HEK293 (cell line): ENCODE data around the gene NFE2L2.
A peak's percentile ranks its signal among the peaks of the same experiment; 100 is the strongest.

Experiments used
- CTCF ChIA-PET: fragments of 350-600 bp; formaldehyde crosslinking; extraction: SDS; loops from one replicate; lab custom pipeline; 2021; ENCODE audit warnings: antibody characterized with exemption; lab: Yijun Ruan, JAX
- POLR2A ChIA-PET: fragments of 300-600 bp; formaldehyde crosslinking; extraction: SDS; loops from one replicate; lab custom pipeline; 2020; ENCODE audit warnings: antibody characterized with exemption, inconsistent platforms; lab: Yijun Ruan, JAX
- H3K27ac ChIP-seq: fragments of 200-500 bp; sonication (Bioruptor generic); 2 replicates; pipeline ENCODE4 v1.5.1; 2014; ENCODE audit warnings: low read depth, low read length, control low read depth, inconsistent platforms; ENCODE audit errors: extremely low read depth
- H3K36me3 ChIP-seq, 2 experiments: fragments of 200-500 bp in 1 of 2; sonication (Bioruptor generic) in 1 of 2; 1 replicate in 1 of 2; 2 replicates in 1 of 2; pipeline ENCODE4 v1.5.1; 2014 to 2017; ENCODE audit warnings: inconsistent platforms in 2 of 2, low read length in 2 of 2; ENCODE audit not compliant: control insufficient read depth in 2 of 2, insufficient read depth in 1 of 2
- H3K4me1 ChIP-seq: fragments of 200-500 bp; sonication (Bioruptor generic); 2 replicates; pipeline ENCODE4 v1.5.1; 2014; ENCODE audit warnings: mild to moderate bottlenecking, low read length, inconsistent platforms; ENCODE audit not compliant: control insufficient read depth, insufficient read depth
- H3K4me3 ChIP-seq: 2 replicates; pipeline ENCODE4 v1.5.1; 2011; ENCODE audit warnings: low read depth, mild to moderate bottlenecking, control low read depth, low read length, moderate library complexity
- H3K9me3 ChIP-seq: fragments of 200-500 bp; sonication (Bioruptor generic); 2 replicates; pipeline ENCODE4 v1.5.1; 2014; ENCODE audit warnings: low read depth, low read length, inconsistent platforms; ENCODE audit not compliant: control insufficient read depth, insufficient read depth
- ATF2 ChIP-seq: fragments of 450-650 bp; formaldehyde crosslinking; IDR thresholded peaks from 2 replicates; pipeline ENCODE4 v1.5.1; 2016; ENCODE audit warnings: missing biosample characterization, missing genetic modification characterization, low read depth
- HIC1 ChIP-seq: fragments of 450-650 bp; formaldehyde crosslinking; IDR thresholded peaks from 2 replicates; pipeline ENCODE4 v1.5.1; 2016; ENCODE audit warnings: missing biosample characterization, missing genetic modification characterization
- SP3 ChIP-seq: fragments of 450-650 bp; formaldehyde crosslinking; IDR thresholded peaks from 2 replicates; pipeline ENCODE4 v1.5.1; 2016; ENCODE audit warnings: missing biosample characterization, missing genetic modification characterization
- WT1 ChIP-seq: fragments of 450-650 bp; formaldehyde crosslinking; IDR thresholded peaks from 2 replicates; pipeline ENCODE4 v1.5.1; 2016; ENCODE audit warnings: missing biosample characterization, missing genetic modification characterization
- ZBTB21 ChIP-seq: fragments of 450-650 bp; formaldehyde crosslinking; IDR thresholded peaks from 2 replicates; pipeline ENCODE4 v1.5.1; 2017; ENCODE audit warnings: missing biosample characterization, missing genetic modification characterization
- ZBTB48 ChIP-seq: fragments of 450-650 bp; formaldehyde crosslinking; IDR thresholded peaks from 2 replicates; pipeline ENCODE4 v1.5.1; 2016; ENCODE audit warnings: missing biosample characterization, missing genetic modification characterization
- ZNF155 ChIP-seq: fragments of 450-650 bp; formaldehyde crosslinking; IDR thresholded peaks from 2 replicates; pipeline ENCODE4 v1.5.1; 2016; ENCODE audit warnings: missing biosample characterization, missing genetic modification characterization
- ZNF157 ChIP-seq: fragments of 450-650 bp; formaldehyde crosslinking; IDR thresholded peaks from 2 replicates; pipeline ENCODE4 v1.5.1; 2016; ENCODE audit warnings: missing biosample characterization, missing genetic modification characterization
- ZNF2 ChIP-seq: fragments of 450-650 bp; formaldehyde crosslinking; IDR thresholded peaks from 2 replicates; pipeline ENCODE4 v1.5.1; 2016; ENCODE audit warnings: missing biosample characterization, missing genetic modification characterization
- ZNF335 ChIP-seq: fragments of 450-650 bp; formaldehyde crosslinking; conservative IDR thresholded peaks from 2 replicates; pipeline ENCODE4 v1.5.1; 2016; ENCODE audit warnings: missing biosample characterization, missing genetic modification characterization
- ZNF501 ChIP-seq: fragments of 450-650 bp; formaldehyde crosslinking; IDR thresholded peaks from 2 replicates; pipeline ENCODE4 v1.5.1; 2016; ENCODE audit warnings: missing biosample characterization, missing genetic modification characterization
- ZNF600 ChIP-seq: fragments of 450-650 bp; formaldehyde crosslinking; IDR thresholded peaks from 2 replicates; pipeline ENCODE4 v1.5.1; 2016; ENCODE audit warnings: missing biosample characterization, missing genetic modification characterization
- TF ChIP-seq, protein P1 (sequence below): fragments of 450-650 bp; formaldehyde crosslinking; IDR thresholded peaks from 2 replicates; pipeline ENCODE4 v1.5.1; 2016; ENCODE audit warnings: missing biosample characterization, missing genetic modification characterization
- TF ChIP-seq, protein P2 (sequence below): fragments of 450-650 bp; formaldehyde crosslinking; IDR thresholded peaks from 2 replicates; pipeline ENCODE4 v1.5.1; 2017; ENCODE audit warnings: missing biosample characterization, missing genetic modification characterization

NFE2L2 gene

DNA sequence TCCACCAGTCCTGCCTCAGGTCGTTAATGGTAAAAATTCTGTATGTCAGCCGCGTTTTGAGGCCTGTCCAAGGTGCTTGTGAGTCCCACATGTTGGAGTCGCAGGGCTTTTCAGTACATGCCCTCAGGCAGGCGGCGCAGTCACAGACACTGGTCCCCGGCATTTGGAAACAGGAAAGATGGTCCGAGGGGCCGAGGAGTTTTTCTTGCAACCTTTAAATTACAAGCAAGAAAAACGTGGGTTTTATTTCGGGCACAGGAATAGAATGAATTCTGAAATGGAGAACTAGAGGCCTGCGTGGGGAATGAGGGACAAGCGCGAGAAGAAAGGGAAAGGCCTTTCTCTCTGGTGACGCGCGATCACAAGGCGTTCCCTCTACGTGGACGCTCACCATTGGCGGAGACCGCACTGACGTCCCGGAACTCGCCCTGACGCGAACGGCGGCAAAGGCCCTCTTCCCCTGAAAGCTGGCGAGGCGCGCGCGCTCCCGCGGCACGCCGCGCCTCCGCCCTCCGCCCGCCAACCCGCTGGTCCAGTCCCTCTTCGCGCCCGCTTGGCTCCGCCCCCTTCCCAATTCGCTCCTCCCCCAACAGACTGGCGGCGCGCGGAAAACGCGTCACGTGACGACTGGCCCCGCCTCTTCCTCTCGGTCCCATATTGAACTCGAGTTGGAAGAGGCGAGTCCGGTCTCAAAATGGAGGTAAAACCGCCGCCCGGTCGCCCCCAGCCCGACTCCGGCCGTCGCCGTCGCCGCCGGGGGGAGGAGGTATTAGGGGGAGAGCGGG is 52.2 kb downstream of the NFE2L2 start, which contains the start of gene HNRNPA3 (continued):
- TF ChIP-seq HIC1 (tag by site-specific recombination) (peak; percentile 89), ZBTB21 (tag by site-specific recombination) (peak; percentile 83), SP3 (tag by site-specific recombination) (peak; percentile 88), WT1 (tag by site-specific recombination) (no peak), ZNF2 (tag by site-specific recombination) (peak; percentile 57; the same call in 1 of the 2 replicates), ZNF600 (tag by site-specific recombination) (no peak), ZNF335 (tag by site-specific recombination) (peak; percentile 49; the same call in 1 of the 2 replicates), ATF2 (tag by site-specific recombination) (no peak), ZNF157 (no peak), ZBTB48 (tag by site-specific recombination) (peak; percentile 48; the same call in 1 of the 2 replicates)
- TF ChIP-seq, protein P1, sequence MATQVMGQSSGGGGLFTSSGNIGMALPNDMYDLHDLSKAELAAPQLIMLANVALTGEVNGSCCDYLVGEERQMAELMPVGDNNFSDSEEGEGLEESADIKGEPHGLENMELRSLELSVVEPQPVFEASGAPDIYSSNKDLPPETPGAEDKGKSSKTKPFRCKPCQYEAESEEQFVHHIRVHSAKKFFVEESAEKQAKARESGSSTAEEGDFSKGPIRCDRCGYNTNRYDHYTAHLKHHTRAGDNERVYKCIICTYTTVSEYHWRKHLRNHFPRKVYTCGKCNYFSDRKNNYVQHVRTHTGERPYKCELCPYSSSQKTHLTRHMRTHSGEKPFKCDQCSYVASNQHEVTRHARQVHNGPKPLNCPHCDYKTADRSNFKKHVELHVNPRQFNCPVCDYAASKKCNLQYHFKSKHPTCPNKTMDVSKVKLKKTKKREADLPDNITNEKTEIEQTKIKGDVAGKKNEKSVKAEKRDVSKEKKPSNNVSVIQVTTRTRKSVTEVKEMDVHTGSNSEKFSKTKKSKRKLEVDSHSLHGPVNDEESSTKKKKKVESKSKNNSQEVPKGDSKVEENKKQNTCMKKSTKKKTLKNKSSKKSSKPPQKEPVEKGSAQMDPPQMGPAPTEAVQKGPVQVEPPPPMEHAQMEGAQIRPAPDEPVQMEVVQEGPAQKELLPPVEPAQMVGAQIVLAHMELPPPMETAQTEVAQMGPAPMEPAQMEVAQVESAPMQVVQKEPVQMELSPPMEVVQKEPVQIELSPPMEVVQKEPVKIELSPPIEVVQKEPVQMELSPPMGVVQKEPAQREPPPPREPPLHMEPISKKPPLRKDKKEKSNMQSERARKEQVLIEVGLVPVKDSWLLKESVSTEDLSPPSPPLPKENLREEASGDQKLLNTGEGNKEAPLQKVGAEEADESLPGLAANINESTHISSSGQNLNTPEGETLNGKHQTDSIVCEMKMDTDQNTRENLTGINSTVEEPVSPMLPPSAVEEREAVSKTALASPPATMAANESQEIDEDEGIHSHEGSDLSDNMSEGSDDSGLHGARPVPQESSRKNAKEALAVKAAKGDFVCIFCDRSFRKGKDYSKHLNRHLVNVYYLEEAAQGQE (tag by site-specific recombination) = peak; percentile 88
- TF ChIP-seq, protein P2, sequence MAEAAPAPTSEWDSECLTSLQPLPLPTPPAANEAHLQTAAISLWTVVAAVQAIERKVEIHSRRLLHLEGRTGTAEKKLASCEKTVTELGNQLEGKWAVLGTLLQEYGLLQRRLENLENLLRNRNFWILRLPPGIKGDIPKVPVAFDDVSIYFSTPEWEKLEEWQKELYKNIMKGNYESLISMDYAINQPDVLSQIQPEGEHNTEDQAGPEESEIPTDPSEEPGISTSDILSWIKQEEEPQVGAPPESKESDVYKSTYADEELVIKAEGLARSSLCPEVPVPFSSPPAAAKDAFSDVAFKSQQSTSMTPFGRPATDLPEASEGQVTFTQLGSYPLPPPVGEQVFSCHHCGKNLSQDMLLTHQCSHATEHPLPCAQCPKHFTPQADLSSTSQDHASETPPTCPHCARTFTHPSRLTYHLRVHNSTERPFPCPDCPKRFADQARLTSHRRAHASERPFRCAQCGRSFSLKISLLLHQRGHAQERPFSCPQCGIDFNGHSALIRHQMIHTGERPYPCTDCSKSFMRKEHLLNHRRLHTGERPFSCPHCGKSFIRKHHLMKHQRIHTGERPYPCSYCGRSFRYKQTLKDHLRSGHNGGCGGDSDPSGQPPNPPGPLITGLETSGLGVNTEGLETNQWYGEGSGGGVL (tag by site-specific recombination) = no peak

DNA sequence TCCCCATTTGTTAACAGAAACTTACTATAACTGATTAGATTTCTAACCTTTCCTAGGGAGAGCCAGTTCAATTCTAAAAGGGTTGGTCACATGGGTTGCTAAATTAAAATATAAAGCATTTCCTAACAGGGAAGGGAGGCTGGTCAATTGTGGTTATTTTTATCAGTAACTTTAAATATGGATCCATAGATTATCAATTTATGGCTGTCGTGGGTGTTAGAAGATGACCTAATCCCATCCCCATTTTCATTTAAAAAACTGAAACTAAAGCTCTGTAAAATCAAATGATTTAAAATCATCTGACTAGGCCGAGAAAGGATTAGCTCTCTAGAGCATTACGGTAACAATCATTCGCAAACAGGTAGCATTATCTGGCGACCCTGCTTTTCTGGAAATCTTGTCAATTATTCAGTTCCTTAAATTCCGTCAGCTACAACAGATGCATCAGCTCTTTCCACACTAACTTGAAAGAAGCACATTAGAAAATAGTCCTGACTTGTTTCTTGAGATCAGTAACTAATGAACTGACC is 52.9 kb downstream of the NFE2L2 start:
- TF ChIP-seq ATF2 (tag by site-specific recombination) (peak; percentile 32; the same call in 1 of the 2 replicates), ZNF501 (0 out of 2 replicates have a peak, but pooled peaks have one; percentile 21), ZNF335 (tag by site-specific recombination) (peak; percentile 12; the same call in 1 of the 2 replicates), ZNF155 (no peak)
- ChIA-PET CTCF (interaction anchor here (1.0 to 1.7 kb wide), 3 partner anchors 43 to 204 kb away, joined by 3 to 5 read pairs (median 3); no protein-coding TSS in a partner anchor), POLR2A (interaction anchor here (1.1 to 1.7 kb wide), 4 partner anchors 13 to 180 kb away, joined by 3 to 23 read pairs (median 5); partner anchors contain the start of gene NFE2L2)
- Histone ChIP-seq H3K36me3 (peaks cover 5 to 34% of the 10 kb centered on the region in 2 experiments; a peak in 2 of 3 replicates), H3K4me1 (no peaks in the 10 kb centered on the region), H3K27ac (peak overlapping the region; percentile 82), H3K9me3 (no peaks in the 10 kb centered on the region), H3K4me3 (peak overlapping the region; percentile 38)
